GM21717 (cell line): ENCODE measurements around the gene RRP8.

Experiments
- ATAC-seq: cut with Tn5 transposase; IDR thresholded peaks from one replicate; pipeline ENCODE4 v1.9.1; 2021; ENCODE audit warnings: mild to moderate bottlenecking, moderate library complexity; ENCODE audit not compliant: unreplicated experiment

RRP8 gene

GRCh38 chr11:6572215-6572614, 31.2 kb downstream of the RRP8 start:
- ATAC-seq, result no peak

- ATAC-seq, result no peak
These were observed 31.9 kb downstream of the RRP8 start for GRCh38 chr11:6571434-6572008.

- no peak for ATAC-seq
These were observed 32.6 kb downstream of the RRP8 start for GRCh38 chr11:6570691-6571427.

GRCh38 chr11:6569706-6570105, 33.7 kb downstream of the RRP8 start:
- ATAC-seq, result no peak

GRCh38 chr11:6568191-6568918, 35.1 kb downstream of the RRP8 start:
- no peak for ATAC-seq

GRCh38 chr11:6567371-6567745, 36.1 kb downstream of the RRP8 start:
- ATAC-seq, result no peak

GRCh38 chr11:6566704-6567370, 36.6 kb downstream of the RRP8 start:
- no peak for ATAC-seq

- no peak for ATAC-seq
These were observed 37.3 kb downstream of the RRP8 start for GRCh38 chr11:6565988-6566703.

- ATAC-seq, result no peak
These were observed 38.1 kb downstream of the RRP8 start for GRCh38 chr11:6565325-6565724.

GRCh38 chr11:6563667-6564066, 39.7 kb downstream of the RRP8 start:
- ATAC-seq, result no peak

GRCh38 chr11:6563121-6563619, 40.2 kb downstream of the RRP8 start:
- no peak for ATAC-seq

- no peak for ATAC-seq
These were observed 42.1 kb downstream of the RRP8 start for GRCh38 chr11:6561288-6561687.

GRCh38 chr11:6559369-6559768, 44.0 kb downstream of the RRP8 start:
- ATAC-seq, result no peak

GRCh38 chr11:6557761-6558674, 45.4 kb downstream of the RRP8 start:
- no peak for ATAC-seq

GRCh38 chr11:6557063-6557462, 46.4 kb downstream of the RRP8 start:
- no peak for ATAC-seq

GRCh38 chr11:6556139-6556949, 47.1 kb downstream of the RRP8 start:
- no peak for ATAC-seq

GRCh38 chr11:6554828-6555706, 48.3 kb downstream of the RRP8 start:
- no peak for ATAC-seq

- ATAC-seq, result no peak
These were observed 49.8 kb downstream of the RRP8 start for GRCh38 chr11:6553634-6554033.
